Spinal cord (tissue), 10 donors: ENCODE data around the gene ADRM1. TPM values are rescaled to one million over a fixed set of nuclear protein-coding genes. Genes with fewer than 3 reads are reported as not detected.

ENCODE experiments used
- DNase-seq, 6 donors: peaks; one replicate each; pipeline versions ENCODE4 v3.0.0 to v3.0.0-alpha.2; 2013 to 2015; ENCODE audit warnings: low spot score in 6 of 6, low read depth in 4 of 6
- H3K27ac ChIP-seq: one replicate; pipeline ENCODE4 v1.5.1; 2013; ENCODE audit warnings: low read depth, low read length, control low read depth
- H3K27me3 ChIP-seq: one replicate; pipeline ENCODE4 v1.6.1; 2013; ENCODE audit warnings: low read length; ENCODE audit not compliant: control insufficient read depth, insufficient read depth
- H3K36me3 ChIP-seq: one replicate; pipeline ENCODE4 v1.6.1; 2013; ENCODE audit warnings: low read length; ENCODE audit not compliant: control insufficient read depth, insufficient read depth
- H3K4me1 ChIP-seq: one replicate; pipeline ENCODE4 v1.6.1; 2013; ENCODE audit warnings: low read length; ENCODE audit not compliant: control insufficient read depth, insufficient read depth
- H3K4me3 ChIP-seq: one replicate; pipeline ENCODE4 v1.5.1; 2013; ENCODE audit warnings: low read depth, low read length, control low read depth
- H3K9me3 ChIP-seq: one replicate; pipeline ENCODE4 v1.6.1; 2013; ENCODE audit warnings: low read length; ENCODE audit not compliant: control insufficient read depth, insufficient read depth
- WGBS: methylation state at CpG from one replicate; pipeline ENCODE4 v1.1.5; 2013; ENCODE audit warnings: missing lambda C conversion rate; ENCODE audit not compliant: insufficient coverage; 5-methylcytosine and 5-hydroxymethylcytosine counted together
- long read RNA-seq, 4 donors: transcript quantifications; one replicate each; lab custom pipeline, GENCODE V29; 2026
- polyA plus RNA-seq, 2 donors: library from polyadenylated mRNA; unstranded; fragments of 120-200 nt; gene quantifications; one replicate each; pipeline ENCODE4 v1.2.1, GENCODE V29; 2013; ENCODE audit not compliant: insufficient read length in 2 of 2
- total RNA-seq, 2 donors: library from RNA; depleted of rRNA in 1 of 2; stranded (reverse); fragments of 120-200 nt in 1 of 2; fragments of >200 nt in 1 of 2; gene quantifications; one replicate each; pipeline versions ENCODE4 v1.2.3 to v1.2.4, GENCODE V29; 2013 to 2014
- donor health status: healthy.

Gene ADRM1, protein sequence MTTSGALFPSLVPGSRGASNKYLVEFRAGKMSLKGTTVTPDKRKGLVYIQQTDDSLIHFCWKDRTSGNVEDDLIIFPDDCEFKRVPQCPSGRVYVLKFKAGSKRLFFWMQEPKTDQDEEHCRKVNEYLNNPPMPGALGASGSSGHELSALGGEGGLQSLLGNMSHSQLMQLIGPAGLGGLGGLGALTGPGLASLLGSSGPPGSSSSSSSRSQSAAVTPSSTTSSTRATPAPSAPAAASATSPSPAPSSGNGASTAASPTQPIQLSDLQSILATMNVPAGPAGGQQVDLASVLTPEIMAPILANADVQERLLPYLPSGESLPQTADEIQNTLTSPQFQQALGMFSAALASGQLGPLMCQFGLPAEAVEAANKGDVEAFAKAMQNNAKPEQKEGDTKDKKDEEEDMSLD
- total RNA-seq (10 to 100 TPM; 33.7 to 75.3 TPM), polyA plus RNA-seq (10 to 100 TPM; 85.4 to 86.1 TPM)
- long read RNA-seq, donor 1, transcript ADRM1-201 (10 exons, 1,478 nt), result major isoform, 51 of 93 reads
- long read RNA-seq, donor 1, partial matches to known transcripts, result 42 of 93 reads
- long read RNA-seq, donor 1, other reads (novel, unspliced or antisense), result 0 of 93 reads
- long read RNA-seq, donor 2, transcript ADRM1-201 (10 exons, 1,478 nt), result major isoform, 11 of 23 reads
- long read RNA-seq, donor 2, partial matches to known transcripts, result 11 of 23 reads
- long read RNA-seq, donor 2, other reads (novel, unspliced or antisense), result 0 of 23 reads
- long read RNA-seq, donor 3, transcript ADRM1-201 (10 exons, 1,478 nt), result major isoform, 13 of 28 reads
- long read RNA-seq, donor 3, partial matches to known transcripts, result 13 of 28 reads
- long read RNA-seq, donor 3, other reads (novel, unspliced or antisense), result 0 of 28 reads
- long read RNA-seq, donor 4, transcript ADRM1-201 (10 exons, 1,478 nt), result major isoform, 19 of 102 reads
- long read RNA-seq, donor 4, partial matches to known transcripts, result 82 of 102 reads
- long read RNA-seq, donor 4, other reads (novel, unspliced or antisense), result 0 of 102 reads

DNA sequence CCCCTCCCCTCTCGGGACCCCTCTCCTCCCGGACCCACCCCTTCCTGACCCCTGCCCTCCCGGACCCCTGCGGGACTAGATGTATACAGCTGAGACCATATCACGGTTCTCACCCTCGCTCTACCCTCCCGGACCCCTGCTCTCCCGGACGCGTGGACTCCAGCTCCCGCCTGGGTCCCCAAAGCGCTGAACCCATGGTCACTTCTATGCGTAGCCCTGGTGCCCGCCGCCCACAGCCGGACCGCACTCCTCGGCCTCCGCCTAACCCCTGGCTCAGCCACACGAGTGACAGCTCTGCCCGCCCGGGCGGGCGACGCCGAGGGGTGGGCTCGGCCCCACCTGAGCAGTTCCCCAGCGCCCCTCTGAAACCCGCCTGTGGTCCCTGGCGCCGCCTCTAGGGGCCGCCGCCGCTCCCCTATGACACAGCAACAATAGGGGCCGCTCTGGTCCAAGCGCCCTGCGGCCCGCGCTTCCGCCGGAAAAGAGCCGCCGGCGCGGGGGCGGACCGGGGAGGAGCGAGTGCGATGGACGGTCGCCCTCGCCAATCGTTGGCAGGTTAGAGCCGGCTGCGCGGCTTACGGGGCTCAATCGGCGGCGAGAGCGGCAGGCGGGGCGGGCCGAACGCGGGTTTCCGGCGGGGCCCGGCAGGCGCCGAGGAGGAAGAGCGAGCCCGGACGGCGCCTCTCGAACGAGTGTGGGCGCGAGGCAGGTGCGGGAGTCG lies at the start of gene ADRM1:
TSS of gene ADRM1 (plus strand) at position 657 of the 721 bp plus-strand sequence. CDS start 572 bp downstream, outside the sequence.
- H3K36me3 ChIP-seq, result peaks cover 74% of the 10 kb centered on the region
- peak within 1 kb of the TSS; percentile 97 for H3K27ac ChIP-seq
- peak within 1 kb of the TSS; percentile 65 for H3K4me3 ChIP-seq
- DNase-seq, result peak; percentile 80 to 99 (median 94)
- no peaks in the 10 kb centered on the region for H3K27me3 ChIP-seq
- WGBS, result 0% methylated on average over 81 of the region's 81 CpGs
- no peaks in the 10 kb centered on the region for H3K9me3 ChIP-seq
- H3K4me1 ChIP-seq, result peaks cover 38% of the 10 kb centered on the region

GRCh38 chr20:62253398-62253797 lies 49.4 kb upstream of the ADRM1 start:
- no peak overlapping the region for H3K4me3 ChIP-seq
- DNase-seq, result no peak
- H3K36me3 ChIP-seq, result peaks cover 33% of the 10 kb centered on the region
- no peaks in the 10 kb centered on the region for H3K27me3 ChIP-seq
- WGBS, result 92% methylated on average over 4 of the region's 6 CpGs
- peaks cover 7% of the 10 kb centered on the region for H3K4me1 ChIP-seq
- no peaks in the 10 kb centered on the region for H3K9me3 ChIP-seq
- H3K27ac ChIP-seq, result no peak overlapping the region

GRCh38 chr20:62254021-62254724 lies 48.6 kb upstream of the ADRM1 start:
- no peaks in the 10 kb centered on the region for H3K27me3 ChIP-seq
- no peak overlapping the region for H3K27ac ChIP-seq
- H3K4me1 ChIP-seq, result peaks cover 7% of the 10 kb centered on the region
- 58% methylated on average over 24 of the region's 24 CpGs for WGBS
- peaks cover 38% of the 10 kb centered on the region for H3K36me3 ChIP-seq
- H3K9me3 ChIP-seq, result no peaks in the 10 kb centered on the region
- DNase-seq, result no peak
- no peak overlapping the region for H3K4me3 ChIP-seq

DNA sequence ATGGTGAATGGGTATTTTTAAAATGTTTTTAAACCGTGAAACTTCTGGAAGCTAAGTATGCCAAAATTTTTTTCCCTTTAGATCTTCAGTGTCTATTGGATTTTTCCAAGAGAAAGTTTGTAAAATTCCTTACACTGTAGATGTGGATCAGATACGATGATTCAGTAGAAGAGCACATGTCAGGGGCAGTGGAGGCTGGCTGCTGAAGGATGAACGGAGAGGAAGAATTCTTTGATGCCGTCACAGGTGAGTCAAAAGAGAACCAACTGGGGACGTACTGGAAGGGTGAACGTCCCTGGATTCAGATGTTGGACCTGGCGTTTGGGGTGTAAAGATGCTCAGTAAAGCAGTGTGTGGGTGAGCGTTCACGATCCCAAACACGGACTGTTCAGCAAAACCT lies 46.8 kb upstream of the ADRM1 start:
- Histone ChIP-seq H3K4me3 (no peak overlapping the region), H3K27me3 (no peaks in the 10 kb centered on the region), H3K27ac (no peak overlapping the region), H3K4me1 (peaks cover 7% of the 10 kb centered on the region), H3K9me3 (no peaks in the 10 kb centered on the region), H3K36me3 (peaks cover 53% of the 10 kb centered on the region)
- no peak for DNase-seq
- WGBS, result 95% methylated on average over 6 of the region's 10 CpGs

DNA sequence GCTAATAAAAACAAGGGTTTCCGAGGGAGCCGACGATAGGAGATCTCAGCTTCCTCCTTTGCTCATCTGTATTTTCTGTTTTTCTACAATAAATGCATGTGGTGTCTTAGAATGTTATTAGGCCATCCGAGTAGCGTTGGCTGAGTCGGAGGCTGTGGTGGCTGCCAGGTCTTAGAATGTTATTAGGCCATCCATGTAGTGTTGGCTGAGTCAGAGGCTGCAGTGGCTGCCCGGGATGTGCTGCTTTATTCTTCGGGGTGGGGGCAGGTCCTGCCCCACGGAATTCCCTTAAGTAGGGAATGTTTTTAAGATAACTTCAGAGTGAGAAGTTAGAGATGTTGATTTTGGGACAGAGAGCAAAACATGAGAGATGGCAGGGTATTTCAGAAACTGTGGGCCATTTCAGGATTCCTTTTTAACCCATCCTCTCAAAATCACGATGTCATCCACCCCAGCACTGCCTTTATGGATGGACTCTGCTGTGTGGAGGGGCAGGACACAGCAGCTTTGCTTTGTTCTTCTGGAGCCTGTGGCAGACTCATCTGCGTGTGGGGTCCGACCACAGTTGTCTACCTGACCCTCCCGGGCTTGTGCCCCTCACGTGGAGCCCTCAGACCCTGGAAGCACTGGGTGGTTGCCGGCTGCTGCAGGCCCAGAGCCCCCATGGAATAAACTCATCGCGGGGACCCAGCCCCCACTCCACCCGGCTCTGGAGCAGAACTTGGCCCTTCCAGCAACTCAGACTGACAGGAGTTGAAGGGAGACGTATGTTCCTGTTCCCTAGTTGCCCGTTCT lies 44.1 kb upstream of the ADRM1 start:
- no peaks in the 10 kb centered on the region for H3K9me3 ChIP-seq
- no peak overlapping the region for H3K4me3 ChIP-seq
- H3K27ac ChIP-seq, result no peak overlapping the region
- no peak for DNase-seq
- H3K27me3 ChIP-seq, result no peaks in the 10 kb centered on the region
- H3K4me1 ChIP-seq, result peaks cover 7% of the 10 kb centered on the region
- H3K36me3 ChIP-seq, result peaks cover 73% of the 10 kb centered on the region
- WGBS, result 77% methylated on average over 14 of the region's 20 CpGs

GRCh38 chr20:62259294-62259565 lies 43.6 kb upstream of the ADRM1 start:
- Histone ChIP-seq H3K27me3 (no peaks in the 10 kb centered on the region), H3K4me1 (peaks cover 4% of the 10 kb centered on the region), H3K36me3 (peaks cover 76% of the 10 kb centered on the region), H3K9me3 (no peaks in the 10 kb centered on the region), H3K4me3 (no peak overlapping the region), H3K27ac (no peak overlapping the region)
- no peak for DNase-seq
- WGBS, result 98% methylated on average over 8 of the region's 8 CpGs

DNA sequence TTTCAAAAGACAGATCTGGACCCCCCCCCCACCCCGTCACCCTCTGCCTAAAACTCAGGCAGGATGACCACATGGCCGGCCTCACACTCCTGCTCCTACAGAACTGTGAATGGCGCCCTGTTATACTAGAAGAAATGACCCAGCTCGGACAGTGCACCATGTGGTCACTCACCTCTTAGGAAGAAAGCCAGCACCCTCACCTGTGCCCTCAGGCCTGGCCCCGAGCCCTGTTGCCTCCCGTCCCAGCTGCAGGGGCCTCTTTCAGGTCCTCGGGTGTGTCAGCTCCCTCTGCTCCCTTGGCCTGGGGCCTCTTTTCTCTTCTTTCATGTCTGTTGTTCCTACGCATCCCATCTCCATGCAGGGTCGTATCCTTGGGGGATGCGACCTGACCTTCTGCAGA lies 40.7 kb upstream of the ADRM1 start:
- no peak for DNase-seq
- WGBS, result 92% methylated on average over 10 of the region's 10 CpGs
- no peaks in the 10 kb centered on the region for H3K9me3 ChIP-seq
- no peak overlapping the region for H3K27ac ChIP-seq
- no peaks in the 10 kb centered on the region for H3K4me1 ChIP-seq
- H3K4me3 ChIP-seq, result no peak overlapping the region
- H3K36me3 ChIP-seq, result peaks cover 80% of the 10 kb centered on the region
- H3K27me3 ChIP-seq, result no peaks in the 10 kb centered on the region

DNA sequence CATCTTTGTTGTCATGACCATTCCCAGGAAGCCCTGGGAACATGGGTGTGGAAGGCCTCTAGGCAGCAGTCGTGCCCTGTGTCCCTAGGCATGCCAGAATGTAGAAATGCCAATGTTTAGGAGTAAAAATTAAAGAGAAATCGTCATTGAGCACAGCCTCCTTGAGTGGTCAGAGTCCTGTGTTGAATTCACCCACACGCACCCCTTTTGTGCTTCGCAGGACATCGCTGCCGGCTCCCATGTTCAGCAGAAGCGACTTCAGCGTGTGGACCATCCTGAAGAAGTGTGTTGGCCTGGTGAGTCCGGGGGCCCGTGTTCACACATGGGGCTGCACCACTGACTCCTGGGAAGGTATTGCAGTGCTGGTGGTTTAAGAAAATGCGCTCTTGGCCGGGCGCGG lies 39.4 kb upstream of the ADRM1 start:
- Histone ChIP-seq H3K36me3 (peaks cover 72% of the 10 kb centered on the region), H3K27me3 (no peaks in the 10 kb centered on the region), H3K9me3 (no peaks in the 10 kb centered on the region), H3K27ac (no peak overlapping the region), H3K4me3 (no peak overlapping the region), H3K4me1 (no peaks in the 10 kb centered on the region)
- over 99% methylated on average over 14 of the region's 14 CpGs for WGBS
- DNase-seq, result no peak
